ENCODE measurements around the gene ZC3H6. TPM values are rescaled to one million over a fixed set of nuclear protein-coding genes. Genes with fewer than 3 reads are reported as not detected.
A peak's percentile ranks its signal among the peaks of the same experiment; 100 is the strongest.

The ZC3H6 gene
- total RNA-seq, 2 experiments from 2014 or later: 18.0 to 21.4 TPM

- intact Hi-C loops (cut with DNase I, micrococcal nuclease): no loop called here
Observed at GRCh38 chr2:112244854-112245253, 30.5 kb upstream of the ZC3H6 start.

GRCh38 chr2:112251271-112251670 lies 24.1 kb upstream of the ZC3H6 start:
- H3K4me3 Mint-ChIP-seq: no peak overlapping the region
- Histone ChIP-seq H3K4me1 (ENCODE audit: insufficient read depth, low read length) (peaks cover 27% of the 10 kb centered on the region), H3K36me3 (ENCODE audit: insufficient read depth, low read length) (peaks cover 38% of the 10 kb centered on the region), H3K27me3 (ENCODE audit: control insufficient read depth in 1 of 2, insufficient read depth in 2 of 2, low read length in 2 of 2) (no peaks in the 10 kb centered on the region), H3K9me3 (ENCODE audit: control insufficient read depth in 1 of 2, insufficient read depth in 1 of 2, low read length in 2 of 2) (no peaks in the 10 kb centered on the region), H3K4me3 (ENCODE audit: low read length) (no peak overlapping the region), H3K27ac (ENCODE audit: low read depth in 1 of 2, low read length in 2 of 2) (no peak overlapping the region)
- TF ChIP-seq CTCF (IDR thresholded peaks at IDR 0.05): no peak
- no peaks in the 10 kb centered on the region for H3K27me3 Mint-ChIP-seq
- DNase-seq (no peak), ATAC-seq (ENCODE audit: poor library complexity) (no peak)
- peaks cover 22% of the 10 kb centered on the region for H3K36me3 Mint-ChIP-seq (ENCODE audit: low read depth)
- H3K27ac Mint-ChIP-seq: no peak overlapping the region
- ChIA-PET POLR2A (interaction anchor here (0.5 to 1.5 kb wide), 2 partner anchors 17 to 69 kb away, joined by 3 to 6 read pairs; no protein-coding TSS in a partner anchor), CTCF (interaction anchor here (1.5 kb wide), 2 partner anchors 34 to 69 kb away, joined by 3 to 6 read pairs; no protein-coding TSS in a partner anchor)
- H3K4me1 Mint-ChIP-seq (ENCODE audit: low read depth): peaks cover 15% of the 10 kb centered on the region
- intact Hi-C loops (cut with DNase I, micrococcal nuclease): loop anchor here in 1 of 2 experiments (5.0 kb wide), 1 partner anchor 64 kb away; no protein-coding TSS in a partner anchor
- H3K9me3 Mint-ChIP-seq: no peaks in the 10 kb centered on the region

More at GRCh38 chr2:112244854-112245253, 30.5 kb upstream of the ZC3H6 start:
- TF ChIP-seq CTCF (IDR thresholded peaks at IDR 0.05): no peak
- ATAC-seq (ENCODE audit: poor library complexity) (no peak), DNase-seq (no peak)
- H3K27me3 ChIP-seq (ENCODE audit: control insufficient read depth in 1 of 2, insufficient read depth in 2 of 2, low read length in 2 of 2): no peaks in the 10 kb centered on the region
- H3K36me3 Mint-ChIP-seq (ENCODE audit: low read depth): peaks cover 45% of the 10 kb centered on the region
- no peaks in the 10 kb centered on the region for H3K4me1 ChIP-seq (ENCODE audit: insufficient read depth, low read length)
- H3K9me3 ChIP-seq (ENCODE audit: control insufficient read depth in 1 of 2, insufficient read depth in 1 of 2, low read length in 2 of 2): no peaks in the 10 kb centered on the region
- CTCF ChIA-PET: no interaction called here
- POLR2A ChIA-PET: interaction anchor here (1.0 to 1.2 kb wide), 2 partner anchors 10 to 30 kb away, joined by 3 to 6 read pairs; no protein-coding TSS in a partner anchor
- H3K9me3 Mint-ChIP-seq: no peaks in the 10 kb centered on the region
- peak overlapping the region; percentile 46 for H3K27ac Mint-ChIP-seq
- peaks cover 51% of the 10 kb centered on the region for H3K4me1 Mint-ChIP-seq (ENCODE audit: low read depth)
- H3K27ac ChIP-seq (ENCODE audit: low read depth in 1 of 2, low read length in 2 of 2): no peak overlapping the region
- H3K27me3 Mint-ChIP-seq: no peaks in the 10 kb centered on the region
- H3K4me3 Mint-ChIP-seq: no peak overlapping the region
- no peak overlapping the region for H3K4me3 ChIP-seq (ENCODE audit: low read length)
- peaks cover 60% of the 10 kb centered on the region for H3K36me3 ChIP-seq (ENCODE audit: insufficient read depth, low read length)

- Mint-ChIP-seq H3K36me3 (ENCODE audit: low read depth) (peaks cover 7% of the 10 kb centered on the region), H3K27ac (peak overlapping the region; percentile 88), H3K9me3 (no peaks in the 10 kb centered on the region), H3K4me3 (peak overlapping the region; percentile 91), H3K4me1 (ENCODE audit: low read depth) (peaks cover 15% of the 10 kb centered on the region), H3K27me3 (no peaks in the 10 kb centered on the region)
- no peak for TF ChIP-seq CTCF (IDR thresholded peaks at IDR 0.05)
- POLR2A ChIA-PET: interaction anchor here (1.9 to 3.9 kb wide), 4 partner anchors 17 to 71 kb away, joined by 7 to 31 read pairs (median 13); no protein-coding TSS in a partner anchor
- Histone ChIP-seq H3K9me3 (ENCODE audit: control insufficient read depth in 1 of 2, insufficient read depth in 1 of 2, low read length in 2 of 2) (no peaks in the 10 kb centered on the region), H3K4me1 (ENCODE audit: insufficient read depth, low read length) (peaks cover 27% of the 10 kb centered on the region), H3K27me3 (ENCODE audit: control insufficient read depth in 1 of 2, insufficient read depth in 2 of 2, low read length in 2 of 2) (no peaks in the 10 kb centered on the region), H3K36me3 (ENCODE audit: insufficient read depth, low read length) (peaks cover 21% of the 10 kb centered on the region), H3K27ac (ENCODE audit: low read depth in 1 of 2, low read length in 2 of 2) (no peak overlapping the region), H3K4me3 (ENCODE audit: low read length) (no peak overlapping the region)
- CTCF ChIA-PET: interaction anchor here (1.6 to 2.3 kb wide), 2 partner anchors 13 to 135 kb away, joined by 3 to 5 read pairs; no protein-coding TSS in a partner anchor
- DNase-seq (no peak), ATAC-seq (ENCODE audit: poor library complexity) (no peak)
- intact Hi-C loops (cut with DNase I, micrococcal nuclease): loop anchor here in 1 of 2 experiments (5.0 kb wide), 1 partner anchor 66 kb away; no protein-coding TSS in a partner anchor
Observed at GRCh38 chr2:112253261-112253815, 22.1 kb upstream of the ZC3H6 start.
